ENCODE results near the gene ORC3. TPM values are rescaled to one million over a fixed set of nuclear protein-coding genes. Genes with fewer than 3 reads are reported as not detected.
"Not testable (repeated sequence)": the region's sequence is repeated elsewhere in the genome, so short reads cannot be mapped to it uniquely, and the experiment has no call there.

ORC3 gene
- total RNA-seq, 2 donors from 2014 or later: 48.3 to 62.4 TPM

DNA sequence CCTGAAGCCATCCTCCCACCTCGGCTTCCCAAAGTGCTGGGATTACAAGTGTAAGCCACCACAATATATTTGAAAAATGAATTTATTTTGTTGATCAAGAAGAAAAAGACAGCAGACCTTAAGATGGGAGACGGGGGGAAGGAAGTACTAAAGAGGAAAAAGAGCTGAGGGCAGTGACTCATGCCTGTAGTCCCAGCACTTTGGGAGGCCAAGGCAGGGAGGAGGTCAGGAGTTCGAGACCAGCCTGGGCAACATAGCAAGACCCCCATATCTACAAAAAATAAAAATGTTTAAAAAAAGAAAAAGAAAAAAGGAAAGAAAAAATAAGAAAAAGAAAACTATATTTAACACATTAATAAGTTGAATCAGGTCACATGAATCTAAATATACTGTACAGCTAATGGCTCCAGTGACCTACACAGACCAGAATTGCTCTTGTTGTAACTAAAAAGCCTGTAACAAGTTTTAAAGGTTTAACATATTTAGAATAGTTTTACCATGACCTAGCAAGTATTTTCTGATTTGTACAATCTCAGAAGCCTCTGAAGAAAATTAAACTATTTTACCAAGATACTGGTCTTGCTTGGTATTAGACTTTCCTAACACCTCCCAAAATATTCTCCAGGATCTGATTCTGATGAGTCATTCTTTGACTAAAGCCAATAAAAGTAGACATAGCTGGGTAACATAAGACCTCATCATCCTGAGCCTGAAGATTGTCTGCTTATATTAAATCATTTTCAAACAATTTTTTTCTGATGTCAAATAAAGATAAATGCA, 116.4 kb downstream of the ORC3 start:
- 81 to 100% methylated on average over 1 to 2 of the region's 3 CpGs for WGBS, 2 experiments (ENCODE audit: insufficient coverage in 1 of 2, insufficient read length in 1 of 2)
- Histone ChIP-seq H3K36me3 (ENCODE audit: control insufficient read depth, insufficient read depth, low read length) (no peaks in the 10 kb centered on the region), H3K27ac (ENCODE audit: low read depth, low read length) (no peak overlapping the region), H3K4me3 (ENCODE audit: low read length) (no peak overlapping the region), H3K9me3 (ENCODE audit: control insufficient read depth, low read length) (no peaks in the 10 kb centered on the region), H3K4me1 (ENCODE audit: control insufficient read depth, insufficient read depth, low read length) (no peaks in the 10 kb centered on the region), H3K27me3 (ENCODE audit: control insufficient read depth, insufficient read depth, low read length, poor library complexity, severe bottlenecking) (no peaks in the 10 kb centered on the region), H3K9ac (ENCODE audit: extremely low read depth, low read length, poor library complexity, severe bottlenecking) (no peak overlapping the region)
- Mint-ChIP-seq H3K9me3 (no peaks in the 10 kb centered on the region), H3K4me3 (no peak overlapping the region), H3K27me3 (ENCODE audit: insufficient read depth) (no peaks in the 10 kb centered on the region), H3K27ac (no peak overlapping the region), H3K36me3 (ENCODE audit: low read depth) (no peaks in the 10 kb centered on the region), H3K4me1 (peaks cover 3% of the 10 kb centered on the region)
- no peak for TF ChIP-seq CTCF (conservative IDR thresholded peaks at IDR 0.05)
- DNase-seq: no peak

DNA sequence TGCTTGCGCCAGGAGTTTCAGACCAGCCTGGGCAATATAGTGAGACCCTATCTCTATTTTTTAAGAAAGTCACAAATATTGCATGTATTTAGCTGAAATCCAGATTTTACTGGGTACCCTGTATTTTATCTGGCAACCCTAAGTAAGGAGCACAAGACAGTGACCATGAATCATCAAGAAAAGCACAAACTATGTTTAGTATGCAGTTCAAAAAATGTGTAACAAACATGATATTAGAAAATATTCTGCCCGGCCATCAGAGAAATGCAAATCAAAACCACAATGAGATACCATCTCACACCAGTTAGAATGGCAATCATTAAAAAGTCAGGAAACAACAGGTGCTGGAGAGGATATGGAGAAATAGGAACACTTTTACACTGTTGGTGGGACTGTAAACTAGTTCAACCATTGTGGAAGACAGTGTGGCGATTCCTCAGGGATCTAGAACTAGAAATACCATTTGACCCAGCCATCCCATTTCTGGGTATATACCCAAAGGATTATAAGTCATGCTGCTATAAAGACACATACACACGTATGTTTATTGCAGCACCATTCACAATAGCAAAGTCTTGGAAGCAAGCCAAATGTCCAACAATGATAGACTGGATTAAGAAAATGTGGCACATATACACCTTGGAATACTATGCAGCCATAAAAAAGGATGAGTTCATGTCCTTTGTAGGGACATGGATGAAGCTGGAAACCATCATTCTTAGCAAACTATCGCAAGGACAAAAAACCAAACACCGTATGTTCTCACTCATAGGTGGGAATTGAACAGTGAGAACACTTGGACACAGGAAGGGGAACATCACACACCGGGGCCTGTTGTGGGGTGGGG, 118.9 kb downstream of the ORC3 start:
- H3K4me3 ChIP-seq (ENCODE audit: low read length); H3K36me3 Mint-ChIP-seq (ENCODE audit: low read depth); H3K36me3 ChIP-seq (ENCODE audit: control insufficient read depth, insufficient read depth, low read length); H3K4me1 Mint-ChIP-seq; H3K27me3 Mint-ChIP-seq (ENCODE audit: insufficient read depth); DNase-seq; H3K27ac ChIP-seq (ENCODE audit: low read depth, low read length); H3K27ac Mint-ChIP-seq; H3K27me3 ChIP-seq (ENCODE audit: control insufficient read depth, insufficient read depth, low read length, poor library complexity, severe bottlenecking); H3K9ac ChIP-seq (ENCODE audit: extremely low read depth, low read length, poor library complexity, severe bottlenecking); H3K9me3 Mint-ChIP-seq; H3K9me3 ChIP-seq (ENCODE audit: control insufficient read depth, low read length); H3K4me3 Mint-ChIP-seq; H3K4me1 ChIP-seq (ENCODE audit: control insufficient read depth, insufficient read depth, low read length): not testable (repeated sequence)
- WGBS, 2 experiments (ENCODE audit: insufficient coverage in 1 of 2, insufficient read length in 1 of 2): 88 to 100% methylated on average over 2 of the region's 7 CpGs

DNA sequence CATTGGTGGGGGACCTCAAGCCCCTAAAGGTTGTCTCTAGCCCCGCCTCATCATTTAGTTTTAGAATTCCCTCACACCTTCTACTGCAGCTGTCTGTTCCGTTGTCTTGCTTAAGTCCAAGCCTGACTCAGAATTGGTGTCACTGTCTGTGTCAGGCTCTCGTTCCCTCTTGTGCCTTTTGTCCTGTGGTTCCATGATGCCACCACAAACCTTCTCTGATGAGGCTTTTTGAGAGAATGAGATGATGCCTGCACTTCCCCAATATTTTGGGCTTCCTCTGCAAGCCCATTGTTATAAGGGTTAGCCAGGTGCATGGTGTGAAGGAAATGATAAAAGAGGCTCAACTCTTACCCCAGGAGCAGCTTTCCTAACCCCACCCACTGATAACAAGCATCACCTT, 120.2 kb downstream of the ORC3 start:
- Mint-ChIP-seq H3K4me3 (no peak overlapping the region), H3K27me3 (ENCODE audit: insufficient read depth) (no peaks in the 10 kb centered on the region), H3K9me3 (no peaks in the 10 kb centered on the region), H3K4me1 (peaks cover 3% of the 10 kb centered on the region), H3K36me3 (ENCODE audit: low read depth) (no peaks in the 10 kb centered on the region), H3K27ac (no peak overlapping the region)
- TF ChIP-seq CTCF (conservative IDR thresholded peaks at IDR 0.05): no peak
- H3K36me3 ChIP-seq (ENCODE audit: control insufficient read depth, insufficient read depth, low read length): no peaks in the 10 kb centered on the region
- no peaks in the 10 kb centered on the region for H3K4me1 ChIP-seq (ENCODE audit: control insufficient read depth, insufficient read depth, low read length)
- H3K4me3 ChIP-seq (ENCODE audit: low read length): no peak overlapping the region
- no peak overlapping the region for H3K27ac ChIP-seq (ENCODE audit: low read depth, low read length)
- no peaks in the 10 kb centered on the region for H3K9me3 ChIP-seq (ENCODE audit: control insufficient read depth, low read length)
- H3K9ac ChIP-seq (ENCODE audit: extremely low read depth, low read length, poor library complexity, severe bottlenecking): no peak overlapping the region
- WGBS, 2 experiments (ENCODE audit: insufficient coverage in 1 of 2, insufficient read length in 1 of 2): 85 to 87% methylated on average over 3 of the region's 3 CpGs
- H3K27me3 ChIP-seq (ENCODE audit: control insufficient read depth, insufficient read depth, low read length, poor library complexity, severe bottlenecking): no peaks in the 10 kb centered on the region
- no peak for DNase-seq

DNA sequence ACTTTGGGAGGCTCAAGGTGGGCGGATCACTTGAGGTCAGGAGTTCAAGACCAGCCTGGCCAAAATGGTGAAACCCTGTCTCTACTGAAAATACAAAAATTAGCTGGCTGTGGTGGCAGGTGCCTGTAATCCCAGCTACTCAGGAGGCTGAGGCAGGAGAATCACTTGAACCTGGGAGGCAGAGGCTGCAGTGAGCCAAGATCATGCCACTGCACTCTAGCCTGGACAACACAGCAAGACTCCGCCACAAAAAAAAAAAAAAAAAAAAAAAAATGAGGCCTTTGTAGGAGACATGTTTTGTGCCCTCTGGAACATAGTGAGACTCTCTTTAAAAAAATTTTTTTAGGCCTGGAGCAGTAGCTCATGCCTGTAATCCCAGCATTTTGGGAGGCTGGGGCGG, 122.8 kb downstream of the ORC3 start:
- not testable (repeated sequence) for H3K9ac ChIP-seq (ENCODE audit: extremely low read depth, low read length, poor library complexity, severe bottlenecking); DNase-seq; H3K27me3 ChIP-seq (ENCODE audit: control insufficient read depth, insufficient read depth, low read length, poor library complexity, severe bottlenecking); H3K9me3 Mint-ChIP-seq; H3K27ac ChIP-seq (ENCODE audit: low read depth, low read length); H3K9me3 ChIP-seq (ENCODE audit: control insufficient read depth, low read length); H3K27me3 Mint-ChIP-seq (ENCODE audit: insufficient read depth); H3K36me3 Mint-ChIP-seq (ENCODE audit: low read depth); H3K36me3 ChIP-seq (ENCODE audit: control insufficient read depth, insufficient read depth, low read length); H3K4me1 Mint-ChIP-seq; H3K27ac Mint-ChIP-seq; H3K4me1 ChIP-seq (ENCODE audit: control insufficient read depth, insufficient read depth, low read length); H3K4me3 Mint-ChIP-seq; H3K4me3 ChIP-seq (ENCODE audit: low read length)
- 69 to 85% methylated on average over 2 to 3 of the region's 3 CpGs for whole genome bisulfite sequencing, 2 experiments (ENCODE audit: insufficient coverage in 1 of 2, insufficient read length in 1 of 2)
